ELF-1 (cell line): ENCODE results near the gene MICALL1.
A peak's percentile ranks its signal among the peaks of the same experiment; 100 is the strongest.
"Not testable (repeated sequence)": the region's sequence is repeated elsewhere in the genome, so short reads cannot be mapped to it uniquely, and the experiment has no call there.

Experiments
- DNase-seq: peaks from one replicate; pipeline ENCODE4 v3.0.0-alpha.2; 2016; ENCODE audit warnings: low read depth, low spot score

The MICALL1 gene

DNA sequence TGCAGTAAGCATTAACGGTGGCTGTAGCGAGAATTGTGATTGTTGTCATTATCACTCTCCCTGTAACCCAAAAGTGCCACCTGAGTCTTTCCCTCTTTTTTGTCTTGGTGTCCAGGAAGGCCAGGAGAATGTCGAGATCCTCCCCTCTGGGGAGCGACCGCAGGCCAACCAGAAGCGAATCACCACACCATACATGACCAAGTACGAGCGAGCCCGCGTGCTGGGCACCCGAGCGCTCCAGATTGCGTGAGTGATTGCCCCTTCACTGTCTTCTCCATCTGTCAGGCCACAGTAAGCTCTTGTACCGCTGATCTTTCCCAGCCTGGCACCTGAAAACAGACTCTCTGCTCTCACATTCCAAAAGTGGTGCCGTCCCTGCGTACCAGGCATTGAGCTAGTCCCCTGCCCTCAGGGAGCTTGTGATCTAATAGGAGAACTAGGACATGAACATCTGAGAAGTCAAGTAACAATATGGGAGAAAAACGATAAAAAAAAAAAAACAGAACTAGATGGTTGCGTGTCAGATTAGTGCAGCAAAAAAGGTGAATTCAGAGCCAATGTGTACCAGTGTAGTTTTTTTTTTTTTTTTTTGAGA, 53.2 kb downstream of the MICALL1 start:
- DNase-seq = no peak

DNA sequence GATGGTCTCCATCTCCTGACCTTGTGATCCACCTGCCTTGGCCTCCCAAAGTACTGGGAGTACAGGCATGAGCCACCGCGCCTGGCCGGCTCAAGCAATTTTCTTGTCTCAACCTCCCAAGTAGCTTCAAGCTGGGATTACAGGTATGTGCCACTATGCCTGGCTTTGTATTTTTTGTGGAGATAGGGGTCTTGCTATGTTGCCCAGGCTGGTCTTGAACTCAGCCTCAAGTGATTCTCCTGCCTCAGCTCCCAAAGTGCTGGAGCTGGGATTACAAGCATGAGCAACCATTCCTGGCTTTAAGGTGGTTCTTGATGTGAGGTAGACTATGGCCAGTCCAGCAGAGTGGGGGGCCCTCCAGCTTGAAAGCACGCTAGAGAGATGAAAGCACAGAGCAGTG, 55.0 kb downstream of the MICALL1 start:
- no peak for DNase-seq

DNA sequence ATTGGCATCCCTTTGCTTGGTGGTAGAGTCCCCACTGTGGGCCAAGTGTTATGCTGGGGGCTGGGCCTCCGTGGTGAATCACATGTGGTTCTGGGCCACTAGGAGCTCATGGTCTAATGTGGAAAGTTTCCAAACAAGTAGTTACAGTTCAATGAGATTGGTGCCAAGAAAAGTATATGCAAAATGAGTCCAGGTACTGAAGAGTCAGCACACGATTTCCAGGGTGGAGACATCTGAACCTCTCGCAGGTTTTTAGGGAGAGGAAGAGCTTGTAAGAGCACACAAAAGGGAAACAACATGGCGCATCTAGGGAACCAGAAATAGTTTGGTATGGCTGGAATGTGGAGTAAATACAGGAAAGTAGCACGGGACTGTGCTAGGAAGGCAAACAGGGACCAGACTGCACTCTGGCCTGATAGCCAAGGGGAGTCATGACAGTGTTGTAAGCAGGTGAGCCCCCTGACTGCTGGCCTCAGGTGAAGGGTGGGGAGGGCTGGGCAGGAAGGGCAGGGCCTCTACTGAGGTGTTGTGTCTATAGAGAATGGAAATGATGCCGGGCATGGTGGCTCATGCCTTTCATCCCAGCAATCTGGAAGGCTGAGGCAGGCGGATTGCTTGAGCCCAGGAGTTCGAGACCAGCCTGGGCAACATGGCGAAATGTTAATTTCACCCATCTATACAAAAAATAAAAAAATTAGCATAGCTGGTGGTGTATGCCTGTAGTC, 60.0 kb downstream of the MICALL1 start:
- no peak for DNase-seq

DNA sequence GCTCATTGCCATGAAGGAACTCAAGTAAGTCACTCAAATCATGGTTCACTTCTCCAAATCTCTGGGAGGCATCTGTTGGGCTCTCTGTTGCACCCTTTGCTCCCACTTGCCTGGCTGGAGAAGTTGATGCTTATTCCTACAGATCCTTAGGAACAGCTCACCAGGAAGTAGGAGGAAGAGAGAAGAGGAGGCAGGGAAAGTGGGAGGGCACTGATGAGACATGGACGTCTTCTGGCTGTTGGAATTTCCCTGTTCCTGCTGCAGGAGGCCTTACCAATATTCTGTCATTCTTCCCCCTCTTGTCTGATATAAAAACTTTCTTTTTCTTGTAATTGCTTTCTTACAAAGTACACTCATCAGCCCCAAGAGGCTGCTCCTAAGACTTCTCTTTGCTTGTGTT, 61.0 kb downstream of the MICALL1 start:
- no peak for DNase-seq

DNA sequence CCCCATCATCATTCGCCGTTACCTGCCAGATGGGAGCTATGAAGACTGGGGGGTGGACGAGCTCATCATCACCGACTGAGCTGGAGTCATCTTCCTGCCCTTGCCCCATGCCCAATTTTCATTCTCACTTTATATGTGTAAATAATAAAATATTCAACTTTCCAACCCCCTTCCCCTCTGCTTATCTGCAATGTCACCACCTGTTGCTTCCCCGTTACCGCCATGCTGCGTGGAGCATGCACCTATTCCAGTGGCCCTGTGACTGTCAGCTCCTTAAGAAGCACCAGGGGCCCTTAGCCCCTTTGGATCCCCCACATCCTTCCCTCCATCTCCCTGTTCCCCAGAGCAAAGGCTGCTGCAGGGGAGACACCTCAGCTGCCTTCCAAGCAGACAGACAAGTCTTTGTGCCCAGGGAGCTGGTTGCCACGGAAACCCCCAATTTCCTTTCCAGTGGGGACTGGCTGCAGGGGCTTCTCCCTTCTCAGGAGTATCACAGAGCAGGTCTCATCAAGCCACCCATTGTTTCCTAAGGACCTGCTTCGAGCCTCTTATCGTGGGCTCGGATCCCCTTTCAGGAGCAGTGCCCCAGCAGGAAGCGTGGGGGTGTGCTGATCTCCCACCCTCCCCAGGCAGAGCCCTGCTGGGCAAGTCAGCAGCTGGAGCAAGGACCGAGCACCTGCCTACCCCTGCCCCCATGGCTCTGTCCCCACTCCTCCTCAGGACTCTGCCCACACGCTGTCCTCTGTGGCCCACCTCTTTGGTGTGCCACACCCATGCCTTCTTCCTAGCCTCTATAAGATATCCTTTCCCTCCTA, 61.7 kb downstream of the MICALL1 start:
- DNase-seq = no peak

DNA sequence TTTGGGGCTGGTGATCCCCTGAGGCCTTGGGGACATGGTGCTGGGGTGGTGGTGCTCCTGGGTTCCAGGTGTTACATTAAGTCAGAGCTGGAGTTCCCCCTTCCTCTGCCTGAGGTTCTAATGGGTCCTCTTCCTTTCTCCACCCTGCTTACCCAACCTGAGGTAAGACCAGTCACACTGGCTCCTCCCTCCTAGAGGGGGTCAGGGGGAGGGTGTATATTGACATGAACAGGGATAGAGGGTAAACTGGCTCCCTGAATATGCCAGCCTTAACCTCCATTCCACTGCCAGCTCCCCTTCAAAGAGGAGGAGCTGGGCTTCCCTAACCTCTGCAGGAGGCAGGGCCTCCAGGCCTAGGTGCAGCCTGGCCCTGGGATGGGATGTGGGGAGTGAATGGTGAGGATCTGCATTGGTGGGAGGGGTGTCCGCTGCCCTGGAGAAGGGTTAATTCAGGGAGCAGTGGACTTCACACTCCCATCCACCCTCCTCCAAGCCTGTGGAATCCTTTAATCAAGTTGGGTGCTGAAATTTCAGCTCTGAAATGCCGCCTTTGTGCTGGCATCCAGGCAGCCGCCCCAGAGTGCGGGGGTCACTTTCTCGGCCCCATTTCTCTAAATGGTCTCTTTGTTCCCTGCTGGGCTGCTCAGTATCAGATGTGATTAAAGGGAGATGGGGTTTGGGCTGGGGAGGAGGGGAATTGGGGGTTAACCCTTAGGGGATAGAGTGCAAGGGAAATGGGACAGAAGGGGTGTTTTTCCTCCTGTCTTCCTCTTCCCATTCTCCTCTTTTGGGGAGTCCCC, 62.6 kb downstream of the MICALL1 start:
- DNase-seq = no peak

DNA sequence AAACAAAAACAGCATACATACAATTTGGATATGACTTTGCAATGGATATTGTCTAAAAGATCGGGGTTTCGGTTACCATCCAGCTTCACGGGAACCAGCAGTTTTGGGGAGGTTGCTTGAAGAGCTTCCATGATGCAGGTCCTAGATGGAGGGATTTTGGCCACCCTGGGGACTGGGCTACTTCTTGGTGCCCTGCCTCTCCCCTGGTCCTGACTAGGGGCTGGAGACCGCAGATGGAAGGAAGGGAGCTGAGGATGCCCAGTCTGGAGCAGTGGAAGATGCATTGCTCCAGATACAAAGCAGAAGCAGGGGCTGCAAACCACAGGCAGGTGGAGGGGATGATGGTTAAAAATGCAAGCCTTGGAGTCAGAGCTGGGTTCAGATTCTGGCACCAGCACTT, 64.8 kb downstream of the MICALL1 start:
- no peak for DNase-seq

DNA sequence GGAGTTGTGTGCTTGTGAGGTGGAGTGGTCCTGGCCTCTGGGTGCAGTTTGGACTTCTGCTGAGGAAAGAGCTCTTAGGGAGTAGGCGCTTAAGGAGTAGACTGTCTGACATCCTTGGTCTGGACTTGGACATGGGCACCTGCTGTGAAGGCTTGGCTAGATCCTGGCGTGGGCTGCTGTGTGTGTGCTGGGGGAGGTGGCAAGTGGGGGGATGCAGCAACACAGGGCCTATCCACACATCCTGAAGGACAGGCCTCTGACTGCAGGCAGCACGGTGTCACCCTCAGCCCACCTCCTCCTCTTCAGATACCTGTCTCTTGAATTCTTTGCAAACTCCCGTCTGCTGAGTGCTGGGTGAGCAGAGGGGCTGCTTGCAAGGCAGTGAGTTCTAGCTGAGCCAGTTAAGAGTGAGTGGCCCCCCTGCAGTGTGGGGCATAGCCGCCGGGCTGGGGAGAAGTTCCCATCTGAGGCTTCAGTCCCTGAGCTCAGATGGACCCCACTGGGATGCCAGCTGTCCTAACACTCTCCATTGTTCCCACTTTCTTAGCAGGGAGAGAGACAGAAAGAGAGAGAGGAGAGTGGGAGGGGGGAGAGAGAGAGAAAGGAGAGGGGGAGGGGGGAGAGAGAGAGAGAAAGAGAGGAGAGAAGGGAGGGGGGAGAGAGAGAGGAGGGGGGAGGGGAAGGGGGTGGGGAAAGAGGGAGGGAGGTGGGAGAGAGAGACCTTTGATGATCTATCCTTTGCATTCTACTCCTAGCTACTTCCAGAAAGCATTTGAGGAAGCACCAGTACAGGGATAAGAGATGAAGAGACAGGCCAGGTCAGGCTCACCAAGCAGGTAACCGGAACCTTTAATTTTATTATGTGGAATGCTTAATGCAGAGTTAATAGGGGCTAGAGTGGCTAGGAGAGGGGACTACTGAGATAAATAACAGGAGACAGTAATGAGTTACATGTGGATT, 65.7 kb downstream of the MICALL1 start:
- peak; percentile 75 for DNase-seq

DNA sequence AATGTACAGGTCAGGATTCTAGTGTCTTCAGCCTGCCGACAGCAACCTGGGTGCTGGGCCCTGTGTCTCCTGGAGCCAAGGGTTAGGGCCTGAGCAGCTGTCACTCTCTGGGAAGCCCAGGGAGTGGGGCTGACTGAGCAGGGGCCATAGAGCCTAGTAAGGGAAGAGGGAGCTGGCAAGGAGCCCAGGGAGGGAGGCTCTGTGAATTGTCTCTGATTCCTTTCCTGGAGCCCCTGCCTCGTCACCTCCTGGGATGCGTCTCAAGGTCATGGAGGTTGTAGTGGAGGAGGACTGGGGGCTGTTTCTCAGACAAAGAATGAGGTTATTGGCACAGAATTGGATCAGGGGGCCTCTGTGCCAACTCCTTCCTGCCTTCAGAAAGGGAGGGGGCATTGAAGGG, 66.4 kb downstream of the MICALL1 start:
- DNase-seq = no peak

DNA sequence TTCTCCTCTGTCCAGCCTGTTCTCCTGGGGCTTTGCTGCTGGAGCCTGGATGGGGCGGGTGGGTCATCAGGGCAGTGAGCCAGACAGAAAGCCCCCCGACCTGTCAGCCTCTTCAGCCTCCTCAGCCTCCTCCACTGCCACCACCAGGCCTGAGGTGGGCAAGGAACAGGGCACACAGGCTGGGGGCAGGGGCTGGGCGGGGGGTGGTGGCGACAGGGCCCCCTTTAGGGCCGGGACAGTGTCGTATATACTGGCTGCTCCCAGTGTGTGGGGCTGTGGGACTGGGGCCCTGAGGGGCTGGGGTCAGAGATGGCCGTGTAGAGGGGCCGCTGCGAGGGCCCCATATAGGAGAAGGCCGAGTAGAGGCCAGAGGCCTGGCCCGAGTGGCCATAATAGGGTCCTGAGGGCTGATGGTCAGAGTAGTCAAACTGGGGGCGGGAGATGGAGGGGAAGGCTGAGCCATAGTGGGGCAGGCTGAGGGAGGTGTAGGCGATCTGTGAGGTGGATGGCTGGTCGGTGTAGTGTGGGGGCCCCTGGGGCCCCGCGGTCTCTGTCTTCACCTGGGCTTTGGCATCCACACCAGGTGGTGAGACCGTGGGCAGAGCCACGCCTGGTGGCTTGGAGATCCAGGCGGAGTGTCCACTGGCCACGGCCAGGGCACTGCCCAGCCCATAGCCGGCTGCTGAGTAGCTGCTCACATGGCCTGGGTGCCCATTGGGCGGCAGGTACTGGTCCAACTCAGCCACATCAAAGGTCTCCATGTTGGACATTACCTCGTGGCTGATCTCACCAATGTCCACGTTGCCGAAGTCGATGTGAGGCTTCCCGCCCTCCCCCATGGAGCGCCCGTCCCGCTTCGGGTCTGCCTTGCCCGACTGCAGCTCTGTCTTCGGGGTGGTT, 67.4 kb downstream of the MICALL1 start:
- DNase-seq = no peak

DNA sequence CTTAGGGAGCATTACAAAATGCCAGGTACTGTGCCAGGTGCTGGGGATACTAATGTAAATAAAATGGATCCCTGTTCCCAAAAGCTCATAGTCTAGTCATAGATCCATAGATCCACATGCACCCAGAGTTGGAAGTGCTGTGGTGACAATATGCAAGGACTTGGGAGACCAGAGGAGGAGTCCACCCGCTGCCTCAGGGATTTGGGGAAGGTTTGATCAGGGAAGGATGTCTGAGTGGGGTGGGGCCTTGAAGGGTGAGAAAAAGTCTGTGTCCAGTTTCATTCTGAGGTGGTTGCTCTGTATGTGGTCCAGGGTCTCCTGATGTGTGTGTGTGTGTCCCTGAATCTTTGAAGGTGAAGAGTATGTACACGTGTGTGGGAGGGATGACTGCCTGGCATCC, 69.1 kb downstream of the MICALL1 start:
- no peak for DNase-seq

DNA sequence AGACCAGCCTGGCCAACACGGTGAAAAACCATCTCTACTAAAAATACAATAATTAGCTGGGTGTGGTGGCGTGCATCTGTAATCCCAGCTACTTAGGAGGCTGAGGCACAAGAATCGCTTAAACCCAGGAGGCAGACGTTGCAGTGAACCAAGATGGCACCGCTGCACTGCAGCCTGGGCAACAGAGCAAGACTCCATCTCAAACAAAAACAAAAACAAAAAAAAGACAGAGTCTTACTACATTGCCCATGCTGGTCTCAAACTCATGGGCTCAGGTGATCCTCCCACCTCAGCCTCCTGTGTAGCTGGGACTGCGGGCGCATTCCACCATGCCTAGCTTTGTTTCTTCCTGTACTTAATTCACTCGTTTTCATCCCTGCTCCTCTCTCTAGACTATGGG, 69.9 kb downstream of the MICALL1 start:
- not testable (repeated sequence) for DNase-seq

DNA sequence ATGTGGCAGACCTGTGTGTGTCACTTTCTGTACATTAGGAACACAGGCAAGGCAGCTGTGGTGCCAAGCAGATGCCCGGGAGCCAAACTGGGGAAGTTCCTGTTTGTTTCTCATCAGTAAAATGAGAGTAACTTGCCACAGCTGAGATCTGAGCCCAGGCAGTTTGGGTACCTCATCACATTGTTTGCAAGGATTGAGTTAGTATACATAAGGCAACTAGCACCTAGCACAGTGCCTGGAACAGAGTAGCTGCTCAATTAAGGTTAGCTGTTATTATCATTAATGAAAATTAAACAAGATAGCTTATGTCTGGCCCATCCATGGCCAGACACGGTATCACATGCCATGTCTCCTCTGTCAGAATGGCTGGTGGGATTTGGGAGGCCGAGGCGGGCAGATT, 70.5 kb downstream of the MICALL1 start:
- DNase-seq = no peak

DNA sequence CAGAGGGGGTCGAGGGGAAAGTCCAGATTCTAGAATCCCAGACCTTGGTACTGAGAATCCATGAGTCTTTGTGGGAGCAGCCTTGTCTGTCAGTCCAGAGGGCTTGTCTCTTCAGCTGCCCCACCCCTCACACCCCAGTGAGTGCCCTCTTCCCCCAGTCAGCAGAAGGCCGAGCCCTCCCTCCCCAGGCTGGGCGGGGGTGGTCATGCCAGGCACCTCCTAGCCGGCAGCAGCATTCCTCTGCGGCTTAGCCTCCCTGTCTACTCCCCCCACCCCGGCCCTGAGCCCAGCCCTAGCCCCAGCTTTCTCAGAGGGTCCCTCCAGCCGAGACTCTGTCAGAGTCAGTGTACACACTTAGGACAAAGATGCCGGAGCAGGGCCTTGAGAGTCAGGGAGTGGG, 73.7 kb downstream of the MICALL1 start:
- no peak for DNase-seq

DNA sequence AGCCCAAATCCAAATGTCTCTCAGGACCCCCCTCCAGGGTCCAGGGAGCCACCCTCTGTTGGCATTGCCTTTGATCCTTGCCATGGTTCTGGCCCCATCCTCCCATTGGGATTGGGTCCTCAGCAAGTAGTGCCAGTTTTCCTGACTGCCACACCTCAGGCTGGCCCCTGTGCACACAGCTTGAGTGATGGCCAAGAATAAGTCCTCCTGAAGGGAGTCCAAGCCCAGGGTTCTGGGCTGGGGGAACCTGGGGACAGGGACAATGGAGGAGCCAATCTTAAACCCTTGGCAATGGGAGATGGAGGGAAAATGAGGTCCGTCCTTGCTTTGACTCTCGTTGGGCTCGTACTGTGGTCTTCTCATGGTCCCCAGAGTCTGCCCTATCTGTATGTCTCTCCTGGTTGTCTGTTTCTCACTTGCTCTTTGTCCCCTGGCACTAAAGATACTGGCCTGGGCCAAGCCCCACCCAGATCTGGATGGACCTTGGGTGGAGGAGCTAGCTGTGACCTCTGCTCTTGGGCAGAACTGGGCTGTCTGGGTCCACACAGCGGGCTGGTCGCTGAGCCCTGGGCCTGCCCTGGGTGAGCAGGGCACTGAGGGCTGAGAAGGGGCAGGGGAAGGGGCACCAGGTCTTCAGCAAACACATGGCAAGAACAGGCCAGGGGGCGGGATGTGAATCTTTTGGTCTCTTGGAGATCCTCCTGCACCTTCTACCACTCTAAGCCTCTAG, 75.3 kb downstream of the MICALL1 start:
- DNase-seq = no peak

DNA sequence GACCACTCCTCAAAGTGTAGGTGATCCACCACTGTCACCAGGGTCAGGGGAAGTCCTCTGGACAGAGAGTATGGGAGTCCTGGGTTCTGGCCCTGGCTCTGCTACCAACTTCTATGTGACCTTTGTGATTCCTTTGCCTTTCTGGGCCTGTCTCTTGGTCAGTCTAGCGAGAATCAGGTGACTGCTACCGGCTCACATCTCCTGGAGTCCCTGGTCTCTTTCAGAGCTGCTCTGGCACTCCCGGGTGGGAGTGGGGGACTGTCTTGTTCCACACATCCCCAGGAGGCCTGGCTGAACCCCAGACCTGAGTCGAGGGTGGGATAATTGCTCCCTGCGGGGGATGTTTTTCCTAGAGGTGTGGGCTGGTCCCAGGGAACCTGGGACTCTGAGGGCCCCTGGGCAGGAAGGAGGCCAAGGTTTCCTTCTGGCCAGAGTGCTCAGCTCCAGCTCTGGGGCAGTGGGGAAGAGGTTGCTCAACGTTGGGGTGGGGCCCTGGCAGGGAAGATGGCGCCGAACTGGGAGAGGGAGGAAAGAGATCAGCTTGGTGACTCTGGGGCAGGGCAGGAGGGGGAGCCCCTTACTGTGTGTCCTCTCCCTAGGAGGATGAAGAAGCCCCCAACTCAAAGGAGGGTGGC, 76.2 kb downstream of the MICALL1 start:
- no peak for DNase-seq

DNA sequence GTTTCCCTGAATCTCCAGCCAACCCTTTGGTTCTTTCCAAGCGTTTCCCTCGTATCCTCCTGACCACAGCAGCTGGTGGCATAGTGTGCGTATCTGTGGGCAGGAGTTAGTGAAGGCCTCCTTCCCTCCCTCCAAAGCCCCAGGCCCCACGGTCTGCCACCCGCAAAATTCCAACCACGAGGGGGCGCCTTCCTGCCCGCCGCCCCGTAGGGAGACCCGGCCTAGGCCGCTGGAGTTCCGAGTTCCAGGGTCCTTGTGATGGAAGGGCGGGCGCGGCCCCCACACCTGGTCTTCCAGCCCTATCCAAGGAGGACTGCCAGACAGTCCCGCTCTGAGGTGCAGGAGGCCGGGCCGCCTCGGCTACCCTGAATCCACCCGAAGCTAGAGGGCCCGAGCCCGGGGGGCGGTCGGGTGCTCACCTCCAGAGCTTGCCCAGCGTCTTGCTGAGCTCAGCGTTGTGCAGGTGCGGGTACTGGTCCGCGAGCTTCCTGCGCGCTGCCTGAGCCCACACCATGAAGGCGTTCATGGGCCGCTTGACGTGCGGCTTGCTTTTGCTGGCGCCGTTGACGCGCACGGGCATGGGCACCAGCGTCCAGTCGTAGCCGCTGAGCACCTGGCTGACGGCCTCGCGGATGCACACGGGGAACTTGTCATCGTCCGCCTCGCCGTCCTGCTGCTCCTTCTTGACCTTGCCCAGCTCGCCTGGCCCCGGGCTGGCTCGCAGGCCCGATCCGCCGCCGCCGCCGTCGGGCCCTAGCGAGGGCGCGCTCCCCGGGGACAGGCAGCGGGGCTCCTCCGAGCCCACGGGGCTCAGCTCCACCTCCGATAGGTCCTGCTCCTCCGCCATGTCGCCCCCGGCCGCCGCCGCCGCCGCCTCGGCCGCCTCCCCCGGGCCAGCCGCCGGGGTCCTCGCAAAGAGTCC, 77.1 kb downstream of the MICALL1 start:
- DNase-seq = peak; percentile 89
